Mammary epithelial cell (primary cell): ENCODE data around the gene GRN.

Experiments used
- EZH2 ChIP-seq: IDR thresholded peaks from 2 replicates; pipeline ENCODE4 v1.6.1; 2012; ENCODE audit warnings: low read length, inconsistent platforms, borderline replicate concordance
- TF ChIP-seq, protein P1 (sequence below), 2 donors: IDR thresholded peaks in 1 of 2; conservative IDR thresholded peaks in 1 of 2; 2 replicates each; pipeline ENCODE4 v1.5.1; 2011 to 2012; ENCODE audit warnings: inconsistent platforms in 2 of 2, low read length in 2 of 2, mild to moderate bottlenecking in 2 of 2, control low read depth in 1 of 2, low read depth in 1 of 2; ENCODE audit not compliant: insufficient read depth in 1 of 2; ENCODE audit errors: extremely low read depth in 1 of 2

DNA sequence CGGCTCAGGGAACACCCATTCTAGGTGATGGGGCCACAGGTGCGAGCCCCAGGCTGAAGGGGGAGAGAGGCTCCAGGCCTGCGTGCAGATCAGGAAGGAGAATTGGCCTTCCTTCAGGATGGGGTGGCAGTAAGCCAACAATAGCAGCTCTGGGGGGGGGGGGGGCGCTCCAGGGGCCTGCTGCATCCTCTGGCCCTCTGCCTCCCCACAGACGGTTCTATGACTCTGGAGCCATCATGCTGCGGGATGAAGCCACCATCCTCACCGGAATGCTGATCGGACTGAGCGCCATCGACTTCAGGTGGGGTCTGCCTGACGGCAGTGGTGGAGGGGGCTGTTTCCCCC is 30.6 kb upstream of the GRN start:
- TF ChIP-seq, protein P1, sequence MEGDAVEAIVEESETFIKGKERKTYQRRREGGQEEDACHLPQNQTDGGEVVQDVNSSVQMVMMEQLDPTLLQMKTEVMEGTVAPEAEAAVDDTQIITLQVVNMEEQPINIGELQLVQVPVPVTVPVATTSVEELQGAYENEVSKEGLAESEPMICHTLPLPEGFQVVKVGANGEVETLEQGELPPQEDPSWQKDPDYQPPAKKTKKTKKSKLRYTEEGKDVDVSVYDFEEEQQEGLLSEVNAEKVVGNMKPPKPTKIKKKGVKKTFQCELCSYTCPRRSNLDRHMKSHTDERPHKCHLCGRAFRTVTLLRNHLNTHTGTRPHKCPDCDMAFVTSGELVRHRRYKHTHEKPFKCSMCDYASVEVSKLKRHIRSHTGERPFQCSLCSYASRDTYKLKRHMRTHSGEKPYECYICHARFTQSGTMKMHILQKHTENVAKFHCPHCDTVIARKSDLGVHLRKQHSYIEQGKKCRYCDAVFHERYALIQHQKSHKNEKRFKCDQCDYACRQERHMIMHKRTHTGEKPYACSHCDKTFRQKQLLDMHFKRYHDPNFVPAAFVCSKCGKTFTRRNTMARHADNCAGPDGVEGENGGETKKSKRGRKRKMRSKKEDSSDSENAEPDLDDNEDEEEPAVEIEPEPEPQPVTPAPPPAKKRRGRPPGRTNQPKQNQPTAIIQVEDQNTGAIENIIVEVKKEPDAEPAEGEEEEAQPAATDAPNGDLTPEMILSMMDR (conservative IDR thresholded peaks at IDR 0.05 in 1 of 2, IDR thresholded peaks at IDR 0.05 in 1 of 2; ENCODE audit: extremely low read depth in 1 of 2, insufficient read depth in 1 of 2, low read depth in 1 of 2, low read length in 2 of 2): no peak
- no peak for TF ChIP-seq EZH2
